ENCODE measurements around the gene ADD3. TPM values are rescaled to one million over a fixed set of nuclear protein-coding genes. Genes with fewer than 3 reads are reported as not detected.

The ADD3 gene
- total RNA-seq, 1 donor from 2014 or later, result 113 TPM

DNA sequence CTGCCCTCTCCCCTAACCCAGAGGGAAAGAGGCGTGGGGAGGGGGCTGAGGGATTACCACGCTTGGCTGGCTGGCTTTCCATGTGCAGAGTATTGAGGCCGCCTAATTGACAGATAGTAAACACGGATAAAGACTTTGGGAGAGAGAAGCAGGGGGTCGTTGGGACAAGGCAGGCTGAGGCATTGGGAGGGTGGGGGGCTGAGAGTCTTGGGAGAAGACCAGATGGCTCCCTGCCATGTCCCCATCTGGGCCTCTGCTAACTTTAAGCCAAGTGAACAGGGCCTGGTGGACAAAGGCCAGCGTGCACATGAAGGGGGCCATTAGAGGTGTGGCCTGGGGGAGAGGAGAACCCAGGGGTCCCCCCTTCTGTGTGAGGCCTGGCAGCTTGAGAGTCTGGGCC, 144.2 kb downstream of the ADD3 start:
- H3K27ac ChIP-seq (ENCODE audit: low read depth, low read length), result no peak overlapping the region
- peaks cover 3 to 16% (median 7%) of the 10 kb centered on the region in 3 donors for H3K27me3 ChIP-seq (ENCODE audit: control insufficient read depth in 3 of 3, insufficient read depth in 3 of 3, low read length in 3 of 3)
- no peak overlapping the region for H3K9ac ChIP-seq (ENCODE audit: low read depth in 1 of 3, low read length in 3 of 3)

DNA sequence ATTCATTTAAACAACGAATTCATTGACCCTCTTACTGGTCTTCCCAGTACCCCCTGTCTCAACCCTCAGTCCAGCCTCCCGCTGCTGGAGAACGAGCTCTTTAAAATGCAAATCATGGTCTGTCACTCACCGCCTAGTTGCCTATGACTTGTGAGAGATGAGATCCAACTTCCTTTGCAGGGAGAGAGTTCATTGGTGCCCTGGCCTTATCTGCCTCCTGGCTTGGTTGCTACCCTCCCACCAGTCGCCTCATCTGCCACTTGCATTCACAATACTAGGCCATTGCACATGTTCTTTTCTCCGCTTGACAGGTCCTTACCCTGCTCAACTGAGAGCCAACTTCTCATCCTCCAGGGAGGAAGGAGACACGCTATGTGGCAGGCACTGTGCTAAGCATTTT, 145.6 kb downstream of the ADD3 start:
- Histone ChIP-seq H3K9ac (ENCODE audit: low read depth in 1 of 3, low read length in 3 of 3) (no peak overlapping the region), H3K27ac (ENCODE audit: low read depth, low read length) (no peak overlapping the region)

More for the DNA sequence above, 144.2 kb downstream of the ADD3 start:
- Histone ChIP-seq H3K4me3 (ENCODE audit: low read length in 3 of 3) (no peak overlapping the region), H3K36me3 (ENCODE audit: control insufficient read depth in 3 of 3, insufficient read depth in 3 of 3, low read length in 3 of 3) (no peaks in the 10 kb centered on the region), H3K9me3 (ENCODE audit: control insufficient read depth in 3 of 3, low read length in 3 of 3) (no peaks in the 10 kb centered on the region), H3K4me1 (ENCODE audit: control insufficient read depth in 3 of 3, insufficient read depth in 3 of 3, low read length in 3 of 3) (no peaks in the 10 kb centered on the region)

DNA sequence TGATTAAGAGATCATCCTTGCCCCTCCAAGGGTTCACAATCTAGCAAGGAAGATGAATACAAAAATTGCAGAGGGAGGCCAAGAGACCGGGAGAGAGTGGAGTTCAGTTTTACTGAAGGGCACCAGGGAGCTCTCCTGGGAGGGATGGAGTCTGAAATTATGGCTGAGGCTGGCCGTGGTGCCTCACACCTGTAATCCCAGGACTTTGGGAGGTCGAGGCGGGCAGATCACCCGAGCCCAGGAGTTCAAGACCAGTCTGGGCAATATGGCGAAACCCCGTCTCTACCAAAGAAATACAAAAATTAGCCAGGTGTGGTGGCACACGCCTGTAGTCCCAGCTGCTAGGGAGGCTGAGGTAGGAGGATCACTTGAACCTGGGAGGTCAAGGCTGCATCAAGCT, 148.3 kb downstream of the ADD3 start:
- Histone ChIP-seq H3K9ac (ENCODE audit: low read depth in 1 of 3, low read length in 3 of 3) (no peak overlapping the region), H3K36me3 (ENCODE audit: control insufficient read depth in 3 of 3, insufficient read depth in 3 of 3, low read length in 3 of 3) (no peaks in the 10 kb centered on the region), H3K9me3 (ENCODE audit: control insufficient read depth in 3 of 3, low read length in 3 of 3) (no peaks in the 10 kb centered on the region)

More for the DNA sequence above, 145.6 kb downstream of the ADD3 start:
- peaks cover 3 to 16% (median 7%) of the 10 kb centered on the region in 3 donors for H3K27me3 ChIP-seq (ENCODE audit: control insufficient read depth in 3 of 3, insufficient read depth in 3 of 3, low read length in 3 of 3)
- no peaks in the 10 kb centered on the region for H3K4me1 ChIP-seq (ENCODE audit: control insufficient read depth in 3 of 3, insufficient read depth in 3 of 3, low read length in 3 of 3)
- no peak overlapping the region for H3K4me3 ChIP-seq (ENCODE audit: low read length in 3 of 3)
- no peaks in the 10 kb centered on the region for H3K36me3 ChIP-seq (ENCODE audit: control insufficient read depth in 3 of 3, insufficient read depth in 3 of 3, low read length in 3 of 3)
- no peaks in the 10 kb centered on the region for H3K9me3 ChIP-seq (ENCODE audit: control insufficient read depth in 3 of 3, low read length in 3 of 3)

DNA sequence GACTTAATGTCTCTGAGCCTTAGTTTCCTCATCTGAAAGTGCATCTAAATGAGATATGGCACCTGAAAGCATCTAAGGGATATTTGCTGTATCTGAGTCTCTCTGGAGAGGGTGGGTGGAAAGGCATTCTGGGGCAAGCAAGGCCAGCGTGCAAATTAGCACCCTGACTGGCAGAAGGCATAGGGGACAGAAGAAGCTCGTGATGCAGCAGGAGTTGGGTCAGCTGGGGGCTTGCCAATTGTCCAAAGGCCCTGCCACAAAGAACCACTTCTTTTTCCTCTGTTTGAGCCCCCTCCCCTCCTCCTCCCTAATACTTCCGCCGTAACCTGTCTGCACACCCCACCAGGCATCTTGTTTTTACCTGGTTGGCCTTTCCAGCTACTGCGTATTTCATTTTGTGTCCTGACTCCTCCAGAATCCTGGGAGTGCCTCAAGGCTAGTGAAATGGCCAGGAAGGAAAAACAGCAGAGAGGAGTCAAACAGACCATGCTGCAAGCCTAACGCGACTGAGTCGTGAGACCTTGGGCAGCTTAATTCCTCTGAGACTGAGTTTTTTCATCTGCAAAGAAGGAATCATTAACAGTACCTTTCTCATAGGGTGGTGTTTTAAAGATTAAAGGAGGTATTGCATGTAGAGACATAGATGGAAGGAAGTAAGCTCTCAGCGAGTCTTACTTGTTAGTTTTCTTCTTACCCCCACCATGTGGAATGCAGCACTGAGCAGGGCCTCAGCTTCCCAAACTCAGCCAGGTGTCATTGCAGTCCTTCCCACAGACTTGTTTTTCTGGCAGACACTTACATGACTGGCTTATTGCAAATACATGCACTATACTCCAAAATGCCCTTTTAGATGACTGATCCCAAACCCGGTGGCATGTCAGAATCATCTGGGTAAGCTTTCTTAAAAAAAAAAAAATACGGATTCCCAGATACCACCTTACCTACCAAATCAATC, 150.5 kb downstream of the ADD3 start:
- Histone ChIP-seq H3K27ac (ENCODE audit: low read depth, low read length) (no peak overlapping the region), H3K4me1 (ENCODE audit: control insufficient read depth in 3 of 3, insufficient read depth in 3 of 3, low read length in 3 of 3) (no peaks in the 10 kb centered on the region), H3K4me3 (ENCODE audit: low read length in 3 of 3) (no peak overlapping the region), H3K36me3 (ENCODE audit: control insufficient read depth in 3 of 3, insufficient read depth in 3 of 3, low read length in 3 of 3) (no peaks in the 10 kb centered on the region), H3K9me3 (ENCODE audit: control insufficient read depth in 3 of 3, low read length in 3 of 3) (no peaks in the 10 kb centered on the region), H3K9ac (ENCODE audit: low read depth in 1 of 3, low read length in 3 of 3) (no peak overlapping the region), H3K27me3 (ENCODE audit: control insufficient read depth in 3 of 3, insufficient read depth in 3 of 3, low read length in 3 of 3) (peaks cover 0 to 3% (median 3%) of the 10 kb centered on the region in 3 donors)

More for the DNA sequence above, 148.3 kb downstream of the ADD3 start:
- no peak overlapping the region for H3K27ac ChIP-seq (ENCODE audit: low read depth, low read length)
- H3K27me3 ChIP-seq (ENCODE audit: control insufficient read depth in 3 of 3, insufficient read depth in 3 of 3, low read length in 3 of 3), result peaks cover 0 to 15% (median 3%) of the 10 kb centered on the region in 3 donors
- H3K4me1 ChIP-seq (ENCODE audit: control insufficient read depth in 3 of 3, insufficient read depth in 3 of 3, low read length in 3 of 3), result no peaks in the 10 kb centered on the region
- no peak overlapping the region for H3K4me3 ChIP-seq (ENCODE audit: low read length in 3 of 3)

DNA sequence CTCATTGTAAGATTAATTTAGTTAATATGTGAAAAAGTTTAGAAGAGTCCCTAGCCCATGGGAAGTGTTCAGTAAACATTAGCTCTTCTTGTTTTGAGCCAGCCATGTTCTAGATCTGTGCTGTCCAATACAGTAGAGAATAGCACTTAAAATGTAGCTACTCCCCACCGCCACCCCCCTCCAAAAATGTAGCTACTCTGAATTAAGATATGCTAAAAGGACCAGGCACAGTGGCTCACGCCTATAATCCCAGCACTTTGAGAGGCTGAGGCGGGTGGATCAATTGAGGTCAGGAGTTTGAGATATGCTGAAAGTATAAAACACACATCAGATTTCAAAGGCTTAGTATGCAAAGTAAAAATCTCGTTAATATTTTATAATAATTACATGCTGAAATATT, 152.3 kb downstream of the ADD3 start:
- Histone ChIP-seq H3K4me3 (ENCODE audit: low read length in 3 of 3) (no peak overlapping the region), H3K4me1 (ENCODE audit: control insufficient read depth in 3 of 3, insufficient read depth in 3 of 3, low read length in 3 of 3) (no peaks in the 10 kb centered on the region), H3K9me3 (ENCODE audit: control insufficient read depth in 3 of 3, low read length in 3 of 3) (no peaks in the 10 kb centered on the region), H3K36me3 (ENCODE audit: control insufficient read depth in 3 of 3, insufficient read depth in 3 of 3, low read length in 3 of 3) (no peaks in the 10 kb centered on the region), H3K27ac (ENCODE audit: low read depth, low read length) (no peak overlapping the region), H3K27me3 (ENCODE audit: control insufficient read depth in 3 of 3, insufficient read depth in 3 of 3, low read length in 3 of 3) (peaks cover 0 to 3% (median 0%) of the 10 kb centered on the region in 3 donors), H3K9ac (ENCODE audit: low read depth in 1 of 3, low read length in 3 of 3) (no peak overlapping the region)

DNA sequence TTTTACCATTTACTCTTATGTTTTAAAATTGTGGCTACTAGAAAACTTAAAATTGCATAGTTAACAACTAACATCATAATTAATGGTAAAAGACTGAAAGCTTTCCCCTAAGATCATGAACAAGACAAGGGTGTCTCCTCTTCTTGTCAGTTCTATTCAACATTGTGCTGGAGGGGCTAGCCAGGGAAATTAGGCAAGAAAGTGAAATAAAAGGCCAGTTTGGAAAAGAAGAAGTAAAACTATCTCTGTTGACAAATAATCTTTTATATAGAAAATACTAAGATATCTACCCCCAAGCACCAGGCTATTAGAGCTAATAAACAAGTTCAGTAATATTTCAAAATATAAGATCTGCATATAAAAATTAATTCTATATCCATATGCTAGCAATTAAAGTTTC, 152.7 kb downstream of the ADD3 start:
- no peaks in the 10 kb centered on the region for H3K4me1 ChIP-seq (ENCODE audit: control insufficient read depth in 3 of 3, insufficient read depth in 3 of 3, low read length in 3 of 3)
- H3K36me3 ChIP-seq (ENCODE audit: control insufficient read depth in 3 of 3, insufficient read depth in 3 of 3, low read length in 3 of 3), result no peaks in the 10 kb centered on the region
- H3K4me3 ChIP-seq (ENCODE audit: low read length in 3 of 3), result no peak overlapping the region
- H3K9me3 ChIP-seq (ENCODE audit: control insufficient read depth in 3 of 3, low read length in 3 of 3), result no peaks in the 10 kb centered on the region
- H3K27ac ChIP-seq (ENCODE audit: low read depth, low read length), result no peak overlapping the region
- no peak overlapping the region for H3K9ac ChIP-seq (ENCODE audit: low read depth in 1 of 3, low read length in 3 of 3)
- H3K27me3 ChIP-seq (ENCODE audit: control insufficient read depth in 3 of 3, insufficient read depth in 3 of 3, low read length in 3 of 3), result peaks cover 0 to 6% (median 3%) of the 10 kb centered on the region in 3 donors

DNA sequence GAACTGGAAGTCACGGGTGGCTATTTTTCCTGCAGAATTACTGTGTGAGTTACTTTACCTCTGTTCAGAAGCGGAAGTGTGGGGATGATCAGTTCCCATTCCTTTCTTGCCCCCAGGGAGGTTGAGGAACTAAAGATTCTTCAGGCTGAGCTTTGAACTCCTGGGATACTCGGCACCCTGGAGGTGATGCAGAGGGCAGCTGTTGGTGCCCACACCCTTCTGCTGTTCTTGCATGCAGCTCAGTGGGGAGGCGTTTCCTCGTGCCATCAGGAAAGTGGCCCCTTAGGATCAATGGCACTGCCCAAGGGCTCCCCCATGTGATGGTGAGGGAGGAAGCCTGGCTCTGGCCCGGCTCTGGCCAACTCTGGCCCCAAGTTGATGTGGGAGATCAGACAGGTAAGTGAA, 155.0 kb downstream of the ADD3 start:
- no peak overlapping the region for H3K9ac ChIP-seq (ENCODE audit: low read depth in 1 of 3, low read length in 3 of 3)
- H3K27me3 ChIP-seq (ENCODE audit: control insufficient read depth in 3 of 3, insufficient read depth in 3 of 3, low read length in 3 of 3), result peaks cover 16 to 22% (median 21%) of the 10 kb centered on the region in 3 donors
- no peak overlapping the region for H3K27ac ChIP-seq (ENCODE audit: low read depth, low read length)
- H3K9me3 ChIP-seq (ENCODE audit: control insufficient read depth in 3 of 3, low read length in 3 of 3), result no peaks in the 10 kb centered on the region
- H3K36me3 ChIP-seq (ENCODE audit: control insufficient read depth in 3 of 3, insufficient read depth in 3 of 3, low read length in 3 of 3), result no peaks in the 10 kb centered on the region
- H3K4me1 ChIP-seq (ENCODE audit: control insufficient read depth in 3 of 3, insufficient read depth in 3 of 3, low read length in 3 of 3), result no peaks in the 10 kb centered on the region
- no peak overlapping the region for H3K4me3 ChIP-seq (ENCODE audit: low read length in 3 of 3)

DNA sequence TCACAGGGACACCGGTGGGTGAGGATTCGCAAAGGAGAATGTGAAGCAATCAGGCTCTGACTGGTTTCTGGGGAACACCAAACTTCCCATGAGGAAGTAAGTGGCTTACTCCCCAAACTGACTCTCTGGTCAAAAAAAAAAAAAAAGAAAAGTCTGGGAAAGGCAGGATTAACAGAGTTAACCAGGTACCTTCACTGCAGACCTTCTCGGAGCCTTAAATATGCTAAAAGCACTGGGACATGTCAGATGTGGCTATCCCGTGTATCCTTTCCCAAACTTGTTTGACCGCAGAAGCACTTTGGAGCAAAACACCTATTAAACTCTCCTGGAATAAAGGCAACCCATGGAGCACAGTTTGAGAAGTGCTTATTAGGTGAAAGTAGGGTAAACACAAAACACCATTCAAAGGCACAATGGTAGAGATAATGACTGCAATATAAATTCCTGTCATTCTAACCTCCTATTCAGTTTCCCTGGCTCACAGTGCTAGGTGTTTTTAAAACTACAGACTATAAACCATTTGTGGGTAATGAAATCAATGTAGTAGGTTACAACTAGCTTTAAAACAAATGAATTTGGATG, 155.5 kb downstream of the ADD3 start:
- H3K9me3 ChIP-seq (ENCODE audit: control insufficient read depth in 3 of 3, low read length in 3 of 3), result no peaks in the 10 kb centered on the region
- H3K27me3 ChIP-seq (ENCODE audit: control insufficient read depth in 3 of 3, insufficient read depth in 3 of 3, low read length in 3 of 3), result peaks cover 21 to 27% (median 24%) of the 10 kb centered on the region in 3 donors
- H3K9ac ChIP-seq (ENCODE audit: low read depth in 1 of 3, low read length in 3 of 3), result no peak overlapping the region
- H3K27ac ChIP-seq (ENCODE audit: low read depth, low read length), result no peak overlapping the region
- H3K4me3 ChIP-seq (ENCODE audit: low read length in 3 of 3), result no peak overlapping the region
- H3K4me1 ChIP-seq (ENCODE audit: control insufficient read depth in 3 of 3, insufficient read depth in 3 of 3, low read length in 3 of 3), result peaks cover 0 to 1% (median 1%) of the 10 kb centered on the region in 3 donors
- H3K36me3 ChIP-seq (ENCODE audit: control insufficient read depth in 3 of 3, insufficient read depth in 3 of 3, low read length in 3 of 3), result no peaks in the 10 kb centered on the region

DNA sequence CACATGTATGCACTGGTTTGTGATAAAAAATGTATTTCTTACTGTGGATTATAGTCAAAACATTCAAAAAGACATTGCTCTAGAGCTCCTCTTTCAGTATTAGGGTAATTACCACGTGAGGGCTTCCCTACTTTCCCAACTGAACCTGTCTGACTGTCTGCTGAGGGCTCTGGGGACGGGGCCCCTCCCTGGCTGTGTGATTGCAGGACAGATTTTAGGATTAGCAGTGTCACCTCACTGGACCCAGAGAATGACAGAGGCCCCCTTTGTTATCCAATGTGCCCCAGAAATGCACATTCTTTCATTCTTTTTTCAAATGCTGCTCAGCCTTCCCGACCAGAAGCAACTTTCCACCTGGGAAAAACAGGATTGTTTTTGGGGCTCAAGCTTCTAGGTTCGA, 156.1 kb downstream of the ADD3 start:
- no peak overlapping the region for H3K4me3 ChIP-seq (ENCODE audit: low read length in 3 of 3)

DNA sequence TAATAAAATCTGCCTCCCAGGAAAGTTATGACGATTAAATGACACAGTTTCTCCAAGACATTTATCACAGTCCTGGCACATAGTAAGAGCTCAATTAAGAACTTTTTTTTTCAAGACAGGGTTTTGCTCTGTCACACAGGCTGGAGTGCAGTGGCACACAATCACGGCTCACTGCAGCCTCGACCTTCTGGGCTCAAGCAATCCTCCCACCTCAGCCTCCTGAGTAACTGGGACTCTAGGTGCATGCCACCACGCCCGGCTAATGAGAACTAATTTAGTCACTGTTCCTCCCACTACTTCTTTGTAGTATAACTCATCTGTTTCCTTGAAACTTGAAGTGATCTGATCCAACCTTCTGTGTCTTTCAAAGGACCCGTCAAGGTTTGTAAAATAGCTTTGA, 157.5 kb downstream of the ADD3 start:
- Histone ChIP-seq H3K27ac (ENCODE audit: low read depth, low read length) (no peak overlapping the region), H3K27me3 (ENCODE audit: control insufficient read depth in 3 of 3, insufficient read depth in 3 of 3, low read length in 3 of 3) (peaks cover 32 to 39% (median 33%) of the 10 kb centered on the region in 3 donors), H3K4me1 (ENCODE audit: control insufficient read depth in 3 of 3, insufficient read depth in 3 of 3, low read length in 3 of 3) (peaks cover 0 to 5% (median 4%) of the 10 kb centered on the region in 3 donors), H3K9ac (ENCODE audit: low read depth in 1 of 3, low read length in 3 of 3) (no peak overlapping the region), H3K36me3 (ENCODE audit: control insufficient read depth in 3 of 3, insufficient read depth in 3 of 3, low read length in 3 of 3) (no peaks in the 10 kb centered on the region), H3K9me3 (ENCODE audit: control insufficient read depth in 3 of 3, low read length in 3 of 3) (no peaks in the 10 kb centered on the region), H3K4me3 (ENCODE audit: low read length in 3 of 3) (no peak overlapping the region)

More for the DNA sequence above, 156.1 kb downstream of the ADD3 start:
- Histone ChIP-seq H3K27ac (ENCODE audit: low read depth, low read length) (no peak overlapping the region), H3K27me3 (ENCODE audit: control insufficient read depth in 3 of 3, insufficient read depth in 3 of 3, low read length in 3 of 3) (peaks cover 27 to 30% (median 27%) of the 10 kb centered on the region in 3 donors), H3K9ac (ENCODE audit: low read depth in 1 of 3, low read length in 3 of 3) (no peak overlapping the region), H3K4me1 (ENCODE audit: control insufficient read depth in 3 of 3, insufficient read depth in 3 of 3, low read length in 3 of 3) (peaks cover 0 to 5% (median 2%) of the 10 kb centered on the region in 3 donors), H3K9me3 (ENCODE audit: control insufficient read depth in 3 of 3, low read length in 3 of 3) (no peaks in the 10 kb centered on the region), H3K36me3 (ENCODE audit: control insufficient read depth in 3 of 3, insufficient read depth in 3 of 3, low read length in 3 of 3) (no peaks in the 10 kb centered on the region)

All from skeletal muscle tissue (tissue), 4 donors.